HEK293T (cell line): ENCODE results near the gene CYP24A1.

Source experiments
- CTCF ChIA-PET: fragments of 350-600 bp; formaldehyde crosslinking; extraction: SDS; loops from one replicate; lab custom pipeline; 2021; ENCODE audit warnings: antibody characterized with exemption, inconsistent platforms; lab: Yijun Ruan, JAX
- POLR2A ChIA-PET: fragments of 350-600 bp; formaldehyde crosslinking; extraction: SDS; loops from one replicate; lab custom pipeline; 2020; ENCODE audit warnings: antibody characterized with exemption, inconsistent platforms; lab: Yijun Ruan, JAX
- DNase-seq: peaks from one replicate; pipeline ENCODE4 v3.0.0; 2012; ENCODE audit warnings: mixed read lengths; ENCODE audit errors: extremely low spot score
- ARNT ChIP-seq: fragments of 450-650 bp; IDR thresholded peaks from 2 replicates; pipeline ENCODE4 v1.6.1; 2017; ENCODE audit warnings: mild to moderate bottlenecking
- BHLHE40 ChIP-seq: fragments of 450-650 bp; IDR thresholded peaks from 2 replicates; pipeline ENCODE4 v1.6.1; 2016; ENCODE audit warnings: mild to moderate bottlenecking, moderate library complexity, borderline replicate concordance
- CTBP1 ChIP-seq: fragments of 450-650 bp; IDR thresholded peaks from 2 replicates; pipeline ENCODE4 v1.6.1; 2016; ENCODE audit warnings: borderline replicate concordance
- ELF4 ChIP-seq: fragments of 450-650 bp; IDR thresholded peaks from 2 replicates; pipeline ENCODE4 v1.6.1; 2017; ENCODE audit warnings: antibody characterized with exemption
- FOXA1 ChIP-seq: fragments of 450-650 bp; IDR thresholded peaks from 2 replicates; pipeline ENCODE4 v1.6.1; 2016; ENCODE audit warnings: mild to moderate bottlenecking
- FOXK2 ChIP-seq: fragments of 450-650 bp; IDR thresholded peaks from 2 replicates; pipeline ENCODE4 v1.6.1; 2016; ENCODE audit warnings: mild to moderate bottlenecking
- FOXM1 ChIP-seq: fragments of 450-650 bp; IDR thresholded peaks from 2 replicates; pipeline ENCODE4 v1.6.1; 2017; ENCODE audit warnings: mild to moderate bottlenecking, borderline replicate concordance
- HDGF ChIP-seq: fragments of 450-650 bp; IDR thresholded peaks from 2 replicates; pipeline ENCODE4 v1.6.1; 2017; ENCODE audit warnings: antibody characterized with exemption, borderline replicate concordance
- L3MBTL2 ChIP-seq: fragments of 450-650 bp; conservative IDR thresholded peaks from 2 replicates; pipeline ENCODE4 v1.6.1; 2016; ENCODE audit warnings: mild to moderate bottlenecking
- LEF1 ChIP-seq: fragments of 450-650 bp; IDR thresholded peaks from 2 replicates; pipeline ENCODE4 v1.6.1; 2017; ENCODE audit warnings: mild to moderate bottlenecking, borderline replicate concordance
- NFRKB ChIP-seq: fragments of 450-650 bp; IDR thresholded peaks from 2 replicates; pipeline ENCODE4 v1.6.1; 2016; ENCODE audit warnings: mild to moderate bottlenecking, moderate library complexity
- PKNOX1 ChIP-seq: fragments of 450-650 bp; IDR thresholded peaks from 2 replicates; pipeline ENCODE4 v1.6.1; 2016
- SP1 ChIP-seq: fragments of 450-650 bp; IDR thresholded peaks from 2 replicates; pipeline ENCODE4 v1.6.1; 2017
- SUZ12 ChIP-seq: fragments of 450-650 bp; IDR thresholded peaks from 2 replicates; pipeline ENCODE4 v1.6.1; 2016; ENCODE audit warnings: mild to moderate bottlenecking
- TARDBP ChIP-seq: fragments of 450-650 bp; IDR thresholded peaks from 2 replicates; pipeline ENCODE4 v1.6.1; 2016
- ZNF384 ChIP-seq: fragments of 450-650 bp; IDR thresholded peaks from 2 replicates; pipeline ENCODE4 v1.6.1; 2016

Gene CYP24A1

GRCh38 chr20:54137115-54137514 lies 36.7 kb downstream of the CYP24A1 start:
- TF ChIP-seq BHLHE40, result no peak
- TF ChIP-seq SP1, result no peak
- TF ChIP-seq SUZ12, result no peak
- no peak for TF ChIP-seq ZNF384
- TF ChIP-seq FOXM1, result no peak
- TF ChIP-seq L3MBTL2, result no peak
- no peak for TF ChIP-seq TARDBP
- no peak for TF ChIP-seq CTBP1
- no peak for TF ChIP-seq FOXK2
- TF ChIP-seq FOXA1, result no peak
- TF ChIP-seq ELF4, result no peak
- no peak for TF ChIP-seq NFRKB
- no peak for TF ChIP-seq ARNT
- TF ChIP-seq PKNOX1, result no peak
- TF ChIP-seq LEF1, result no peak
- no peak for TF ChIP-seq HDGF
- CTCF ChIA-PET, result no interaction called here
- DNase-seq, result no peak
- POLR2A ChIA-PET, result no interaction called here

GRCh38 chr20:54134445-54135220 lies 39.2 kb downstream of the CYP24A1 start:
- no peak for DNase-seq
- CTCF ChIA-PET, result no interaction called here
- TF ChIP-seq CTBP1 (no peak), PKNOX1 (no peak), TARDBP (no peak), NFRKB (no peak), LEF1 (no peak), ARNT (no peak), FOXA1 (no peak), BHLHE40 (no peak), HDGF (no peak), ZNF384 (no peak), FOXK2 (no peak), SUZ12 (no peak), ELF4 (no peak)
- POLR2A ChIA-PET, result no interaction called here

- TF ChIP-seq FOXA1 (no peak), FOXM1 (no peak), HDGF (no peak), FOXK2 (no peak), TARDBP (no peak), ELF4 (no peak), LEF1 (no peak), SP1 (no peak), L3MBTL2 (no peak), BHLHE40 (no peak), CTBP1 (no peak), SUZ12 (no peak), PKNOX1 (no peak), ZNF384 (no peak), ARNT (no peak), NFRKB (no peak)
- CTCF ChIA-PET, result interaction anchor here (1.0 kb wide), 1 partner anchor 27 kb away, joined by 3 read pairs; no protein-coding TSS in a partner anchor
- POLR2A ChIA-PET, result no interaction called here
- DNase-seq, result no peak
These were observed 40.1 kb downstream of the CYP24A1 start for GRCh38 chr20:54133434-54134427.

GRCh38 chr20:54132612-54133433 lies 41.0 kb downstream of the CYP24A1 start:
- no peak for TF ChIP-seq SP1
- TF ChIP-seq FOXA1, result no peak
- no peak for TF ChIP-seq FOXM1
- TF ChIP-seq PKNOX1, result no peak
- no peak for TF ChIP-seq TARDBP
- ChIA-PET CTCF (interaction anchor here (1.0 to 1.4 kb wide), 2 partner anchors 26 to 29 kb away, joined by 3 to 4 read pairs; no protein-coding TSS in a partner anchor), POLR2A (no interaction called here)
- DNase-seq, result no peak
